Measurements from ENCODE around the gene HBG2.
"Not testable (repeated sequence)": the region's sequence is repeated elsewhere in the genome, so short reads cannot be mapped to it uniquely, and the experiment has no call there.

The HBG2 gene

GRCh38 chr11:5254646-5255413, at the start of gene HBG2:
Gene HBG2, minus strand, starts transcription at chr11:5254781. Its CDS starts 53 bp downstream, at chr11:5254728.
- not testable (repeated sequence) for DNase-seq

GRCh38 chr11:5304046-5304445, 49.5 kb upstream of the HBG2 start:
- no peak for DNase-seq

GRCh38 chr11:5303626-5304025, 49.0 kb upstream of the HBG2 start:
- no peak for DNase-seq

DNA sequence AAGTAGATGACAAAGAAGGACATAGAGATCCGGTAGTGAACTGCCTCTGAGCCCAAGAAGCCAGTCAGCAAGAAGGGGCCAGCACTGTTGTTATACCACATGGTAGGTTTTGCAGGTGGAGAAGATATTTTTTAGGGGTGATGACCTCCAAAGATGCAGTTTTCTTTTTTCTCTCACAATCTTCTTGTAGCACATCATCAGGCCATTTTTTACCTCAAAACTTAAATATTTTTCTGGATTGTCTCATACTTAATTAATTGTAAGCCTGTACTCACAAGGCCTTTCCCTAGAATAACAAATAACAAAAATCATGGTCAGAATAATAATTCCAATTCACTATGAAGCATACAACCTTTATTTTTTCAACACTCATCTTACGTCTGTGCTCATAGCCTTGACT, 47.3 kb upstream of the HBG2 start, which contains the start of gene OR51B4:
OR51B4 (minus strand) TSS at position 101 of the 400 bp plus-strand sequence; CDS start at position 101, 0 bp downstream.
- DNase-seq = no peak

GRCh38 chr11:5300251-5300650, 45.7 kb upstream of the HBG2 start:
- DNase-seq = no peak

DNA sequence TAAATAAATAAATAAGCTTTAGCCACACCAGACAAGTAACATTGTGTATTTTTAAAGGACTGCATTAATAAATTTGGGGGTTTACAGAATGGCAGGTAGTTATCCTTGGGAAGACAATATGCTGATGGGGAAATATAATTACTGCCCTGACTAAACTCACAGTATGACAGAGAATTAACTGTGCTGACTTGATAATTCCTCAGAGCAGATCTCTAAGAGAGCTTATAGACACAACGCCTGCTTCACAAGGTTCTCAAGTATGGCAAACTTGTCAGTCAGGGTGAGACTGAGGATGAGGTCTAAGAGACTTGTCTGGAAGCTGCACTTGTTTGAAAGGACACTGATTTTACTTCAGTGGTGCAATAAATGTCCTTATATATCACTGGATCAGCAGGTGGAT, 43.9 kb upstream of the HBG2 start:
- no peak for DNase-seq

- no peak for DNase-seq
These were observed 43.2 kb upstream of the HBG2 start for GRCh38 chr11:5297721-5298323.

GRCh38 chr11:5294342-5294995, 39.9 kb upstream of the HBG2 start:
- DNase-seq = not testable (repeated sequence)

GRCh38 chr11:5293028-5293427, 38.4 kb upstream of the HBG2 start:
- no peak for DNase-seq

- no peak for DNase-seq
These were observed 36.7 kb upstream of the HBG2 start for GRCh38 chr11:5291207-5291838.

GRCh38 chr11:5290106-5290505, 35.5 kb upstream of the HBG2 start:
- no peak for DNase-seq

GRCh38 chr11:5289696-5290095, 35.1 kb upstream of the HBG2 start:
- DNase-seq = no peak

GRCh38 chr11:5288906-5289550, 34.4 kb upstream of the HBG2 start:
- no peak for DNase-seq

DNA sequence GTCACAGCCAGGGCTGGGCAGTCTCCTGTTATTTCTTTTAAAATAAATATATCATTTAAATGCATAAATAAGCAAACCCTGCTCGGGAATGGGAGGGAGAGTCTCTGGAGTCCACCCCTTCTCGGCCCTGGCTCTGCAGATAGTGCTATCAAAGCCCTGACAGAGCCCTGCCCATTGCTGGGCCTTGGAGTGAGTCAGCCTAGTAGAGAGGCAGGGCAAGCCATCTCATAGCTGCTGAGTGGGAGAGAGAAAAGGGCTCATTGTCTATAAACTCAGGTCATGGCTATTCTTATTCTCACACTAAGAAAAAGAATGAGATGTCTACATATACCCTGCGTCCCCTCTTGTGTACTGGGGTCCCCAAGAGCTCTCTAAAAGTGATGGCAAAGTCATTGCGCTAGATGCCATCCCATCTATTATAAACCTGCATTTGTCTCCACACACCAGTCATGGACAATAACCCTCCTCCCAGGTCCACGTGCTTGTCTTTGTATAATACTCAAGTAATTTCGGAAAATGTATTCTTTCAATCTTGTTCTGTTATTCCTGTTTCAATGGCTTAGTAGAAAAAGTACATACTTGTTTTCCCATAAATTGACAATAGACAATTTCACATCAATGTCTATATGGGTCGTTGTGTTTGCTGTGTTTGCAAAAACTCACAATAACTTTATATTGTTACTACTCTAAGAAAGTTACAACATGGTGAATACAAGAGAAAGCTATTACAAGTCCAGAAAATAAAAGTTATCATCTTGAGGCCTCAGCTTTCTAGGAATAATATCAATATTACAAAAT, 33.7 kb upstream of the HBG2 start:
- DNase-seq = no peak

DNA sequence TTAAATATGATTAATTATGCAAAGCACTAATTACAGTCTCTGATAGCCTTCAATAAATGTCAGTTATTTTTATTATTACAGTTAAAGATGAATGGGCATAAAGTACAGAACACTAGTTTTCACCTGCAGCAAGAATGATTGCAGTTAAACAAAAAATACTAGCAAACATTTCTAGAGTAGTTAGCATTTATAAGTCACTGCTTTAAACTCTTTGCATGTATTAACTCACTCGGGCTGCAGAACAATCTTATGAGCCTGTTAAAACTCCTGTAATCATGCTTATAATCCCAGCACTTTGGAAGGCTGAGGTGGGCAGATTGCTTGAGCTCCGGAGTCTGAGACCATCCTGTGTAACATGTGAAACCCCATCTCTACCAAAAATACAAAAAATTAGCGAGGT, 32.3 kb upstream of the HBG2 start:
- DNase-seq = no peak

- no peak for DNase-seq
These were observed 31.8 kb upstream of the HBG2 start for GRCh38 chr11:5286351-5286750.

- no peak for DNase-seq
These were observed 31.2 kb upstream of the HBG2 start for GRCh38 chr11:5285703-5286340.

- DNase-seq = no peak
These were observed 30.1 kb upstream of the HBG2 start for GRCh38 chr11:5284637-5285036.

- no peak for DNase-seq
These were observed 29.3 kb upstream of the HBG2 start for GRCh38 chr11:5283882-5284281.

DNA sequence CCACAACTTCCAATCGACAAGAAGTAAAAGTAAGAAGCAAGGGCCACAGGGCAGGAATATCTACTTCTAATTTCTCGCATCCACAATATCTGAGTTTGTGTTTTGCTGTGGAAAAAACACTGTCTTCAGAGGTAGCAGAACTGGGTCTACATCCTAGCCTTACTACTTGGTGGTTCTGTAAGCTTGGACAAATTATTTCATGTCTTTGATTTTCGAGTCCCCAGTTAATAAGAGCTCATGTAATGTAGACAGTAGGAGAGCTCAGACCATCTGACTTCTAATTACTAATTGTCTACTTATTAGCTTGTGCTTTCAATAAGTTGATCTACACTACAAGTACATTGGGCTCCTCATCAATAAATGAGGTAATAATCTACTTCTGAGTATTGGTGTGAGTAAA, 28.5 kb upstream of the HBG2 start:
- no peak for DNase-seq

- no peak for DNase-seq
These were observed 28.0 kb upstream of the HBG2 start for GRCh38 chr11:5282628-5283027.

DNA sequence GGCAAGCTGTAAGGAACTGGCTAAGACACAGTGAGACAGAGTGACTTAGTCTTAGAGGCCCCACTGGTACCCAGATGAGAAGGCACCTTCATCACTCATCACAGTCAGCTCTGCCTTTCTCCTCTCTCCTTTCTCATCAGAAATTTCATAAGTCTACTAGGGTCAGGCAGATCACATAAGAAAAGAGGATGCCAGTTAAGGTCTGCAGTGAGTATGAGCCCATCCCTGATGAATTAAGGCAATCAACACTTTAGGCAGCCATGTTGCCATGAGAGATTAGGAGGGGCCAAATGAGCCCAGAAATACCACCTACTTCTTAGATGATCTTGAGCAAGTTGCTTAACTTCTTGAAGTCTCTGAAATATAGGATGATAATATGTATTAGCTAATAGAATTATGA, 27.0 kb upstream of the HBG2 start:
- no peak for DNase-seq
